CD14-positive monocyte (primary cell): Measurements from ENCODE around the gene PTPRN2. TPM values are rescaled to one million over a fixed set of nuclear protein-coding genes. Genes with fewer than 3 reads are reported as not detected.

Source experiments
- DNase-seq, 3 donors: peaks; one replicate each; pipeline ENCODE4 v3.0.0-alpha.2; 2011 to 2022
- H2AFZ ChIP-seq: 2 replicates; pipeline ENCODE4 v1.6.0; 2012; ENCODE audit warnings: mild to moderate bottlenecking, low read depth, low read length, inconsistent platforms; ENCODE audit not compliant: insufficient read depth, poor library complexity, severe bottlenecking
- H3K27ac ChIP-seq, 2 donors: 1 replicate in 1 of 2; 2 replicates in 1 of 2; pipeline ENCODE4 v1.5.1; 2012 to 2013; ENCODE audit warnings: low read length in 2 of 2, control low read depth in 1 of 2, inconsistent platforms in 1 of 2, low read depth in 1 of 2, mild to moderate bottlenecking in 1 of 2
- H3K27me3 ChIP-seq, 2 donors: one replicate each; pipeline versions ENCODE4 v1.6.0 to v1.6.1; 2011 to 2013; ENCODE audit warnings: low read length in 2 of 2; ENCODE audit not compliant: control insufficient read depth in 2 of 2, insufficient read depth in 2 of 2
- H3K36me3 ChIP-seq, 2 donors: replicated peaks in 1 of 2; 1 replicate in 1 of 2; 2 replicates in 1 of 2; pipeline versions ENCODE4 v1.5.1 to v1.6.1; 2012 to 2013; ENCODE audit warnings: low read length in 2 of 2, control low read depth in 1 of 2, inconsistent platforms in 1 of 2, mild to moderate bottlenecking in 1 of 2; ENCODE audit not compliant: insufficient read depth in 2 of 2, control insufficient read depth in 1 of 2
- H3K4me1 ChIP-seq, 2 donors: 1 replicate in 1 of 2; 2 replicates in 1 of 2; pipeline versions ENCODE4 v1.5.1 to v1.6.1; 2012 to 2013; ENCODE audit warnings: low read length in 2 of 2, control low read depth in 1 of 2, inconsistent platforms in 1 of 2, mild to moderate bottlenecking in 1 of 2, moderate library complexity in 1 of 2; ENCODE audit not compliant: insufficient read depth in 2 of 2, control insufficient read depth in 1 of 2
- H3K4me2 ChIP-seq: replicated peaks from 2 replicates; pipeline ENCODE3; 2012; ENCODE audit warnings: low read length, moderate library complexity, mild to moderate bottlenecking; ENCODE audit not compliant: poor library complexity, severe bottlenecking; ENCODE audit errors: extremely low read depth
- H3K4me3 ChIP-seq, 3 experiments: fragments of 200-600 bp in 1 of 3; sonication (generic) in 1 of 3; replicated peaks in 1 of 3; 1 replicate in 2 of 3; 2 replicates in 1 of 3; pipeline ENCODE4 v1.5.1; 2011 to 2013; ENCODE audit warnings: low read length in 3 of 3, mild to moderate bottlenecking in 3 of 3, control low read depth in 2 of 3, low read depth in 2 of 3, inconsistent platforms in 1 of 3, moderate library complexity in 1 of 3
- H3K79me2 ChIP-seq: 2 replicates; pipeline ENCODE4 v1.6.0; 2012; ENCODE audit warnings: mild to moderate bottlenecking, control low read depth, inconsistent platforms, low read length, moderate library complexity; ENCODE audit not compliant: insufficient read depth
- H3K9ac ChIP-seq: 2 replicates; pipeline ENCODE4 v1.6.0; 2017; ENCODE audit warnings: low read length, mild to moderate bottlenecking; ENCODE audit not compliant: insufficient read depth, poor library complexity, severe bottlenecking
- H3K9me3 ChIP-seq, 2 donors: replicated peaks in 1 of 2; 1 replicate in 1 of 2; 2 replicates in 1 of 2; pipeline versions ENCODE4 v1.5.1 to v1.6.1; 2012 to 2013; ENCODE audit warnings: low read length in 2 of 2, control low read depth in 1 of 2; ENCODE audit not compliant: control insufficient read depth in 1 of 2, insufficient read depth in 1 of 2
- H4K20me1 ChIP-seq: 2 replicates; pipeline ENCODE4 v1.6.0; 2012; ENCODE audit warnings: mild to moderate bottlenecking, low read length, control low read depth, moderate library complexity; ENCODE audit not compliant: insufficient read depth
- H3K27ac Mint-ChIP-seq, 7 donors: one replicate each; pipeline ENCODE4 v1.8.0; 2020; ENCODE audit warnings: mild to moderate bottlenecking in 7 of 7, mixed read lengths in 7 of 7, moderate library complexity in 6 of 7, inconsistent platforms in 2 of 7
- H3K27me3 Mint-ChIP-seq, 3 donors: one replicate each; pipeline ENCODE4 v1.8.0; 2021 to 2022; ENCODE audit warnings: low read depth in 3 of 3, mild to moderate bottlenecking in 3 of 3, mixed read lengths in 3 of 3, moderate library complexity in 3 of 3, inconsistent platforms in 1 of 3
- H3K36me3 Mint-ChIP-seq, 2 donors: one replicate each; pipeline ENCODE4 v1.8.0; 2020; ENCODE audit warnings: mixed read lengths in 2 of 2, inconsistent platforms in 1 of 2, mild to moderate bottlenecking in 1 of 2
- H3K4me1 Mint-ChIP-seq: one replicate; pipeline ENCODE4 v1.8.0; 2020; ENCODE audit warnings: mild to moderate bottlenecking, mixed read lengths
- H3K4me3 Mint-ChIP-seq, 2 donors: one replicate each; pipeline ENCODE4 v1.8.0; 2020; ENCODE audit warnings: mild to moderate bottlenecking in 2 of 2, mixed read lengths in 2 of 2, moderate library complexity in 1 of 2
- H3K9me3 Mint-ChIP-seq, 7 donors: one replicate each; pipeline ENCODE4 v1.8.0; 2020 to 2022; ENCODE audit warnings: mixed read lengths in 7 of 7, mild to moderate bottlenecking in 6 of 7, moderate library complexity in 6 of 7, inconsistent platforms in 2 of 7
- CTCF ChIP-seq: fragments of 200-600 bp; IDR thresholded peaks from one replicate; pipeline ENCODE4 v1.8.0; 2022; ENCODE audit warnings: antibody characterized with exemption, mild to moderate bottlenecking
- WGBS: methylation state at CpG from one replicate; pipeline ENCODE4 v1.1.5; 2013; ENCODE audit warnings: missing lambda C conversion rate; ENCODE audit not compliant: insufficient coverage; 5-methylcytosine and 5-hydroxymethylcytosine counted together
- intact Hi-C, 2 donors: fragments of 100-400 bp; cut with micrococcal nuclease; formaldehyde crosslinking; loops; one replicate each; pipeline versions ENCODE4 v1.15.0 to v1.15.1; 2023
- polyA plus RNA-seq, 3 donors: library from polyadenylated mRNA; depleted of rRNA in 1 of 3; unstranded in 2 of 3; stranded (reverse) in 1 of 3; fragments of 300-500 nt in 2 of 3; fragments of >200 nt in 1 of 3; fragmentation: Illumina TruSeq in 2 of 3; gene quantifications; 1 replicate in 2 of 3; 2 replicates in 1 of 3; pipeline ENCODE4 v1.2.3, GENCODE V29; 2012 to 2021

The PTPRN2 gene
- polyA plus RNA-seq, 3 donors = 0.25 to 1.4 (median 0.97) TPM

- intact Hi-C loops = no loop called here
- peaks cover 6 to 27% (median 15%) of the 10 kb centered on the region in 3 donors for H3K27me3 Mint-ChIP-seq
- no peak for DNase-seq
These were observed 89.1 kb downstream of the PTPRN2 start for GRCh38 chr7:158498443-158499081.

GRCh38 chr7:158497627-158498026 is 90.0 kb downstream of the PTPRN2 start:
- no peak overlapping the region for H3K4me3 Mint-ChIP-seq
- no peak for TF ChIP-seq CTCF
- H3K4me2 ChIP-seq = no peak overlapping the region
- H3K4me1 ChIP-seq = no peaks in the 10 kb centered on the region
- H3K9me3 Mint-ChIP-seq = peaks cover 0 to 2% (median 0%) of the 10 kb centered on the region in 7 donors
- no peak overlapping the region for H2AFZ ChIP-seq
- peaks cover 2% of the 10 kb centered on the region for H3K4me1 Mint-ChIP-seq
- H3K27ac Mint-ChIP-seq = no peak overlapping the region
- no peak overlapping the region for H3K27ac ChIP-seq
- no peaks in the 10 kb centered on the region for H3K36me3 ChIP-seq
- DNase-seq = no peak
- peaks cover 5 to 27% (median 15%) of the 10 kb centered on the region in 3 donors for H3K27me3 Mint-ChIP-seq
- H3K36me3 Mint-ChIP-seq = no peaks in the 10 kb centered on the region
- intact Hi-C loops = no loop called here
- no peak overlapping the region for H3K9ac ChIP-seq
- H3K27me3 ChIP-seq = no peaks in the 10 kb centered on the region
- no peaks in the 10 kb centered on the region for H3K79me2 ChIP-seq
- 91% methylated on average over 7 of the region's 9 CpGs for WGBS
- H4K20me1 ChIP-seq = no peaks in the 10 kb centered on the region
- H3K4me3 ChIP-seq = no peak overlapping the region
- no peaks in the 10 kb centered on the region for H3K9me3 ChIP-seq

More at GRCh38 chr7:158498443-158499081, 89.1 kb downstream of the PTPRN2 start:
- Histone ChIP-seq H3K4me3 (no peak overlapping the region), H3K27ac (no peak overlapping the region), H3K36me3 (no peaks in the 10 kb centered on the region), H3K9ac (no peak overlapping the region), H3K4me1 (no peaks in the 10 kb centered on the region), H3K9me3 (no peaks in the 10 kb centered on the region), H2AFZ (no peak overlapping the region), H3K27me3 (no peaks in the 10 kb centered on the region), H3K79me2 (no peaks in the 10 kb centered on the region), H4K20me1 (no peaks in the 10 kb centered on the region), H3K4me2 (no peak overlapping the region)
- H3K27ac Mint-ChIP-seq = no peak overlapping the region
- H3K4me1 Mint-ChIP-seq = peaks cover 2% of the 10 kb centered on the region
- WGBS = 80% methylated on average over 4 of the region's 11 CpGs
- no peak overlapping the region for H3K4me3 Mint-ChIP-seq
- TF ChIP-seq CTCF = no peak
- no peaks in the 10 kb centered on the region for H3K36me3 Mint-ChIP-seq
- peaks cover 0 to 2% (median 0%) of the 10 kb centered on the region in 7 donors for H3K9me3 Mint-ChIP-seq
